Liver (tissue), 3 donors: ENCODE results near the gene LRRC10B.
"Not testable (repeated sequence)": the region's sequence is repeated elsewhere in the genome, so short reads cannot be mapped to it uniquely, and the experiment has no call there.

Source experiments
- JUND ChIP-seq, 2 donors: IDR thresholded peaks; 2 replicates each; pipeline ENCODE4 v1.6.1; 2016; ENCODE audit warnings: antibody characterized with exemption in 2 of 2
- TF ChIP-seq, protein P1 (sequence below): fragments of 150-350 bp; IDR thresholded peaks from 2 replicates; pipeline ENCODE4 v1.5.1; 2017; ENCODE audit warnings: improper control_type of control experiment, low read depth, low read length; ENCODE audit not compliant: missing input control
- TF ChIP-seq, protein P2 (sequence below): IDR thresholded peaks from 2 replicates; pipeline ENCODE4 v1.6.1; 2016; ENCODE audit warnings: antibody characterized with exemption
- donor health status: healthy.
- donor health status: healthy.

DNA sequence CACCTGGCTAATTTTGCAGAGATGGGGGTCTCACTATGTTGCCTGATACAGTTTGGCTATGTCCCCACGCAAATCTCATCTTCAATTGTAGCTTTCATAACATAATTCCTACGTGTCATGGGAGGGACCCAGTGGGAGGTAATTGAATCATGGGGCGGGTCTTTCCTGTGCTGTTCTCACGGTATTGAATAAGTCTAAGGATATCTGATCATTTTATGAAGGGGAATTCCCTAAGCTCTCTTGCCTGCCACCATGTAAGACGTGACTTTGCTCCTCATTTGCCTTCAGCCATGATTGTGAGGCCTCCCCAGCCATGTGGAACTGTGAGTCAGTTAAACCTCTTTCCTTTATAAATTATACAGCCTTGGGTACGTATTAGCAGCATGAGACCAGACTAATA, 40.9 kb upstream of the LRRC10B start:
- not testable (repeated sequence) for TF ChIP-seq JUND (IDR thresholded peaks at IDR 0.05)
- TF ChIP-seq, protein P1, sequence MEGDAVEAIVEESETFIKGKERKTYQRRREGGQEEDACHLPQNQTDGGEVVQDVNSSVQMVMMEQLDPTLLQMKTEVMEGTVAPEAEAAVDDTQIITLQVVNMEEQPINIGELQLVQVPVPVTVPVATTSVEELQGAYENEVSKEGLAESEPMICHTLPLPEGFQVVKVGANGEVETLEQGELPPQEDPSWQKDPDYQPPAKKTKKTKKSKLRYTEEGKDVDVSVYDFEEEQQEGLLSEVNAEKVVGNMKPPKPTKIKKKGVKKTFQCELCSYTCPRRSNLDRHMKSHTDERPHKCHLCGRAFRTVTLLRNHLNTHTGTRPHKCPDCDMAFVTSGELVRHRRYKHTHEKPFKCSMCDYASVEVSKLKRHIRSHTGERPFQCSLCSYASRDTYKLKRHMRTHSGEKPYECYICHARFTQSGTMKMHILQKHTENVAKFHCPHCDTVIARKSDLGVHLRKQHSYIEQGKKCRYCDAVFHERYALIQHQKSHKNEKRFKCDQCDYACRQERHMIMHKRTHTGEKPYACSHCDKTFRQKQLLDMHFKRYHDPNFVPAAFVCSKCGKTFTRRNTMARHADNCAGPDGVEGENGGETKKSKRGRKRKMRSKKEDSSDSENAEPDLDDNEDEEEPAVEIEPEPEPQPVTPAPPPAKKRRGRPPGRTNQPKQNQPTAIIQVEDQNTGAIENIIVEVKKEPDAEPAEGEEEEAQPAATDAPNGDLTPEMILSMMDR = not testable (repeated sequence)
- TF ChIP-seq, protein P2, sequence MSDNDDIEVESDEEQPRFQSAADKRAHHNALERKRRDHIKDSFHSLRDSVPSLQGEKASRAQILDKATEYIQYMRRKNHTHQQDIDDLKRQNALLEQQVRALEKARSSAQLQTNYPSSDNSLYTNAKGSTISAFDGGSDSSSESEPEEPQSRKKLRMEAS = not testable (repeated sequence)
